Right lobe of liver (tissue), 6 donors: ENCODE measurements around the gene DNASE1L3. TPM values are rescaled to one million over a fixed set of nuclear protein-coding genes. Genes with fewer than 3 reads are reported as not detected.
A peak's percentile ranks its signal among the peaks of the same experiment; 100 is the strongest.

Experiments
- ATAC-seq, 4 donors: fragments of 200-7000 bp; cut with Tn5 transposase; one replicate each; pipeline ENCODE4 v1.9.1; 2020; ENCODE audit warnings: mild to moderate bottlenecking in 4 of 4, moderate library complexity in 4 of 4
- DNase-seq, 3 donors: peaks; one replicate each; pipeline ENCODE4 v3.0.0-alpha.2; 2020
- H3K27ac ChIP-seq, 3 donors: fragments of 200-600 bp; one replicate each; pipeline ENCODE4 v1.8.0; 2022
- H3K27me3 ChIP-seq, 2 donors: fragments of 200-600 bp; one replicate each; pipeline ENCODE4 v1.8.0; 2022
- H3K36me3 ChIP-seq, 4 donors: fragments of 200-600 bp; sonication (generic) in 1 of 4; one replicate each; pipeline versions ENCODE4 v1.5.1 to v1.8.0; 2017 to 2022; ENCODE audit warnings: control low read depth in 1 of 4
- H3K4me1 ChIP-seq, 4 donors: fragments of 200-600 bp; sonication (generic) in 1 of 4; one replicate each; pipeline versions ENCODE4 v1.5.1 to v1.8.0; 2017 to 2022; ENCODE audit warnings: control low read depth in 1 of 4
- H3K4me3 ChIP-seq, 3 donors: fragments of 200-600 bp; one replicate each; pipeline ENCODE4 v1.8.0; 2022
- H3K9me3 ChIP-seq, 4 donors: fragments of 200-600 bp; sonication (generic) in 1 of 4; one replicate each; pipeline versions ENCODE4 v1.5.1 to v1.8.0; 2017 to 2022; ENCODE audit warnings: control low read depth in 1 of 4
- CTCF ChIP-seq, 4 donors: fragments of 200-600 bp in 3 of 4; fragments of 450-650 bp in 1 of 4; IDR thresholded peaks; one replicate each; pipeline versions ENCODE4 v1.5.1 to v1.8.0; 2016 to 2022; ENCODE audit warnings: antibody characterized with exemption in 4 of 4, mild to moderate bottlenecking in 2 of 4
- POLR2A ChIP-seq: fragments of 450-650 bp; IDR thresholded peaks from one replicate; pipeline ENCODE4 v1.6.1; 2017; ENCODE audit warnings: antibody characterized with exemption, mild to moderate bottlenecking
- WGBS: methylation state at CpG from one replicate; pipeline ENCODE4 v1.1.6; 2018; ENCODE audit warnings: low coverage, low lambda C conversion rate; ENCODE audit not compliant: insufficient coverage; ENCODE audit errors: missing lambda C conversion rate; 5-methylcytosine and 5-hydroxymethylcytosine counted together
- intact Hi-C, 2 donors: fragments of 100-400 bp; cut with DNase I; formaldehyde crosslinking; loops; one replicate each; pipeline versions ENCODE4 v1.11.2 to v1.14.1; 2022
- total RNA-seq, 6 experiments: library from RNA; depleted of rRNA in 2 of 6; stranded (reverse); fragments of >200 nt in 2 of 6; fragmentation: NEBNext Ultra II Directional in 3 of 6; extraction: Animal tissue kit (Norgen Biotek cat#: 25700) in 3 of 6; gene quantifications; one replicate each; pipeline versions ENCODE4 v1.1.0 to v1.2.4, GENCODE V29; 2016 to 2023
- donor health status: DM: no; HTN: yes; CAD: no.
- donor health status: DM: no; HTN: no; CAD: no.
- donor health status: DM: no; HTN: no; CAD: no.
- donor health status: DM: no; HTN: yes; CAD: no.
- donor health status: DM: no; HTN: yes; CAD: no.

Gene DNASE1L3
- total RNA-seq, 6 experiments from 2014 or later, result 32.9 to 134 (median 61.0) TPM

GRCh38 chr3:58144478-58145325 lies 66.1 kb downstream of the DNASE1L3 start:
- intact Hi-C loops, result no loop called here
- H3K27me3 ChIP-seq, result no peaks in the 10 kb centered on the region
- peaks cover 0 to 22% (median 11%) of the 10 kb centered on the region in 4 donors for H3K4me1 ChIP-seq
- H3K9me3 ChIP-seq, result no peaks in the 10 kb centered on the region
- H3K36me3 ChIP-seq, result peaks cover 0 to 66% (median 36%) of the 10 kb centered on the region in 4 donors
- ATAC-seq, result peak in 1 of 4 donors; percentile 34
- peak overlapping the region in 2 of 3 donors; percentile 28 to 74 for H3K27ac ChIP-seq
- no peak for TF ChIP-seq CTCF (IDR thresholded peaks at IDR 0.05)
- TF ChIP-seq POLR2A, result no peak
- H3K4me3 ChIP-seq, result no peak overlapping the region
- WGBS, result 73% methylated on average over 7 of the region's 7 CpGs
- no peak for DNase-seq

- H3K9me3 ChIP-seq, result no peaks in the 10 kb centered on the region
- H3K36me3 ChIP-seq, result peaks cover 0 to 59% (median 35%) of the 10 kb centered on the region in 4 donors
- no peak overlapping the region for H3K4me3 ChIP-seq
- intact Hi-C loops, result no loop called here
- peaks cover 0 to 19% (median 6%) of the 10 kb centered on the region in 4 donors for H3K4me1 ChIP-seq
- peak; percentile 91 to 95 (median 94) for ATAC-seq
- WGBS, result 72% methylated on average over 5 of the region's 9 CpGs
- TF ChIP-seq CTCF (IDR thresholded peaks at IDR 0.05) (no peak), POLR2A (no peak)
- no peaks in the 10 kb centered on the region for H3K27me3 ChIP-seq
- peak; percentile 70 to 86 (median 76) for DNase-seq
- H3K27ac ChIP-seq, result peak overlapping the region; percentile 35 to 74 (median 45)
Measured at GRCh38 chr3:58143417-58144055, 67.2 kb downstream of the DNASE1L3 start.

Other genes starting within 250 kb of the DNASE1L3 start
- gene FLNB, start 202.6 kb downstream of the DNASE1L3 start, total RNA-seq, result 100 to 1,000 TPM in 2 of 6 experiments, 10 to 100 TPM in 4; 48.4 to 109 (median 97.8) TPM
- 10 to 100 TPM; 24.6 to 64.3 (median 52.6) TPM for gene ABHD6, start 26.8 kb upstream of the DNASE1L3 start, total RNA-seq
- 10 to 100 TPM in 4 of 6 experiments, 1 to 10 TPM in 2; 7.9 to 12.6 (median 10.6) TPM for gene RPP14, start 95.3 kb upstream of the DNASE1L3 start, total RNA-seq
- 1 to 10 TPM; 6.1 to 9.9 (median 8.5) TPM for gene HTD2, start 95.5 kb upstream of the DNASE1L3 start, total RNA-seq
- 10 to 100 TPM in 3 of 6 experiments, 1 to 10 TPM in 3; 6.6 to 19.4 (median 9.6) TPM for gene PXK, start 121.9 kb upstream of the DNASE1L3 start, total RNA-seq
- 10 to 100 TPM; 35.5 to 70.2 (median 47.3) TPM for gene PDHB, start 222.9 kb upstream of the DNASE1L3 start, total RNA-seq